Endothelial cell (in vitro differentiated cells): ENCODE results near the gene DHDDS. TPM values are rescaled to one million over a fixed set of nuclear protein-coding genes. Genes with fewer than 3 reads are reported as not detected.

Source experiments
- DNase-seq: peaks from one replicate; pipeline ENCODE4 v3.0.0; 2021; ENCODE audit warnings: low spot score
- H3K27ac Mint-ChIP-seq: one replicate; pipeline ENCODE4 v1.8.0; 2021; ENCODE audit warnings: mixed read lengths, inconsistent platforms; ENCODE audit not compliant: unreplicated experiment
- H3K27me3 Mint-ChIP-seq: one replicate; pipeline ENCODE4 v1.8.0; 2021; ENCODE audit warnings: mild to moderate bottlenecking, moderate library complexity, mixed read lengths, inconsistent platforms; ENCODE audit not compliant: unreplicated experiment
- H3K36me3 Mint-ChIP-seq: one replicate; pipeline ENCODE4 v1.8.0; 2021; ENCODE audit warnings: mild to moderate bottlenecking, low read depth, mixed read lengths, inconsistent platforms; ENCODE audit not compliant: unreplicated experiment
- H3K4me1 Mint-ChIP-seq: one replicate; pipeline ENCODE4 v1.8.0; 2021; ENCODE audit warnings: mild to moderate bottlenecking, mixed read lengths, inconsistent platforms; ENCODE audit not compliant: unreplicated experiment
- H3K4me3 Mint-ChIP-seq: one replicate; pipeline ENCODE4 v1.8.0; 2021; ENCODE audit warnings: mild to moderate bottlenecking, mixed read lengths, inconsistent platforms; ENCODE audit not compliant: unreplicated experiment
- H3K9me3 Mint-ChIP-seq: one replicate; pipeline ENCODE4 v1.8.0; 2021; ENCODE audit warnings: mixed read lengths, inconsistent platforms; ENCODE audit not compliant: unreplicated experiment
- total RNA-seq: library from RNA; stranded (reverse); fragmentation: NEBNext Ultra II Directional; extraction: Animal tissue kit (Norgen Biotek cat#: 25700); gene quantifications from one replicate; pipeline ENCODE4 v1.2.1, GENCODE V29; 2021; ENCODE audit not compliant: unreplicated experiment
- TF ChIP-seq, protein P1 (sequence below): fragments of 200-600 bp; sonication (generic); IDR thresholded peaks from one replicate; pipeline ENCODE4 v1.5.0; 2021; ENCODE audit warnings: antibody characterized with exemption; ENCODE audit not compliant: unreplicated experiment

The DHDDS gene
- total RNA-seq, 1 donor from 2014 or later = 63.5 TPM

DNA sequence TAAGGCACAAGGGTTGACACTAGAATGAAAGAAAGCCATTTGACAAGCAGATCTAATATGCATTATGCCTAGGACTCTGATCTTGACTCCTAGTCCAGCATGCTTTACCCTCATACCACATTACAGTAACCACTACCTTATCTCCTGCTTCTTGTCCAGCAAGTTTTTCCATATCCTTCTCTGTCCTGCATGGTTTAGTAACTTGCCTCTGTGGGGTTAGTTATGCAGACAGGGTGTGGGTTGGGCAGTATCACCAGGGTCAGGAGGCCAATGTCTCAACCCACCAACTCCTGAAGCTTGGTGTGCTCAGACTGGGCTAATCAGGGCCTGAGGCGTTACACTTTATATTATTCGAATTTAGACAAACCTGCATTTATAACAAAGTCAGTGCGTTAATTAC lies 18.8 kb downstream of the DHDDS start:
- H3K36me3 Mint-ChIP-seq = peaks cover 29% of the 10 kb centered on the region
- H3K4me1 Mint-ChIP-seq = no peaks in the 10 kb centered on the region
- no peak overlapping the region for H3K27ac Mint-ChIP-seq
- TF ChIP-seq, protein P1, sequence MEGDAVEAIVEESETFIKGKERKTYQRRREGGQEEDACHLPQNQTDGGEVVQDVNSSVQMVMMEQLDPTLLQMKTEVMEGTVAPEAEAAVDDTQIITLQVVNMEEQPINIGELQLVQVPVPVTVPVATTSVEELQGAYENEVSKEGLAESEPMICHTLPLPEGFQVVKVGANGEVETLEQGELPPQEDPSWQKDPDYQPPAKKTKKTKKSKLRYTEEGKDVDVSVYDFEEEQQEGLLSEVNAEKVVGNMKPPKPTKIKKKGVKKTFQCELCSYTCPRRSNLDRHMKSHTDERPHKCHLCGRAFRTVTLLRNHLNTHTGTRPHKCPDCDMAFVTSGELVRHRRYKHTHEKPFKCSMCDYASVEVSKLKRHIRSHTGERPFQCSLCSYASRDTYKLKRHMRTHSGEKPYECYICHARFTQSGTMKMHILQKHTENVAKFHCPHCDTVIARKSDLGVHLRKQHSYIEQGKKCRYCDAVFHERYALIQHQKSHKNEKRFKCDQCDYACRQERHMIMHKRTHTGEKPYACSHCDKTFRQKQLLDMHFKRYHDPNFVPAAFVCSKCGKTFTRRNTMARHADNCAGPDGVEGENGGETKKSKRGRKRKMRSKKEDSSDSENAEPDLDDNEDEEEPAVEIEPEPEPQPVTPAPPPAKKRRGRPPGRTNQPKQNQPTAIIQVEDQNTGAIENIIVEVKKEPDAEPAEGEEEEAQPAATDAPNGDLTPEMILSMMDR = no peak
- H3K27me3 Mint-ChIP-seq = no peaks in the 10 kb centered on the region
- H3K4me3 Mint-ChIP-seq = no peak overlapping the region
- no peaks in the 10 kb centered on the region for H3K9me3 Mint-ChIP-seq
- no peak for DNase-seq

DNA sequence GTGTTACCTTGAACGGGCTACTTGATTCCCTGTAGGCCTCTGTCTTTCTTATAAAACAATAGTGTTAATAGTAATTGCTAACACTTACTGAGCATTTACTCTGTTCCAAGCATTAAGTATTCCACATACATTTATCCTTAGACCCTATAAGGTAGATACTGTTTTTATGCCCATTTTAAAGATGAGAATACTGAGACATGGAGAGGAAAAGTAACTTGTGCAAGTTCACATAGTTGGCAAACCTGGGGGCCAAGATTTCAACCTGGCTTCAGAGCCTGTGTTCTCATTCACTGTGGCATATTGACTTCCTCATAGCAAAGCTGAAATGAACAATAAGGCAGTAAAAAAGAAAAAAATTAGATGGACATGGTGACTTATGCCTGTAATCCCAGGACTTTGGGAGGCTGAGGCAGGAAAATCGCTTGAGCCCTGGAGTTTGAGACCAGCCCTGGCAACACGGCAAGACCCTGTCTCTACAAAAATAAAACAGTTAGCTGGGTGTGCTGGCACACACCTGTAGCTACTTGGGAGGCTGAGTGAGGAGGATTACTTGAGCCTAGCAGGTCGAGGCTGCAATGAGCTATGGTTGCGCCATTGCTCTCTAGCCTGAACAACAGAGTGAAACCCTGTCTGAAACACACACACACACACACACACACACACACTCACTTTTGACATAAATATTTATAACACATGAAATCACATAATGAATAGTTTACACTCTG lies 20.5 kb downstream of the DHDDS start:
- no peak overlapping the region for H3K27ac Mint-ChIP-seq
- DNase-seq = no peak
- H3K36me3 Mint-ChIP-seq = peaks cover 19% of the 10 kb centered on the region
- TF ChIP-seq, protein P1 = no peak
- H3K9me3 Mint-ChIP-seq = no peaks in the 10 kb centered on the region
- H3K4me3 Mint-ChIP-seq = no peak overlapping the region
- no peaks in the 10 kb centered on the region for H3K4me1 Mint-ChIP-seq
- H3K27me3 Mint-ChIP-seq = no peaks in the 10 kb centered on the region

DNA sequence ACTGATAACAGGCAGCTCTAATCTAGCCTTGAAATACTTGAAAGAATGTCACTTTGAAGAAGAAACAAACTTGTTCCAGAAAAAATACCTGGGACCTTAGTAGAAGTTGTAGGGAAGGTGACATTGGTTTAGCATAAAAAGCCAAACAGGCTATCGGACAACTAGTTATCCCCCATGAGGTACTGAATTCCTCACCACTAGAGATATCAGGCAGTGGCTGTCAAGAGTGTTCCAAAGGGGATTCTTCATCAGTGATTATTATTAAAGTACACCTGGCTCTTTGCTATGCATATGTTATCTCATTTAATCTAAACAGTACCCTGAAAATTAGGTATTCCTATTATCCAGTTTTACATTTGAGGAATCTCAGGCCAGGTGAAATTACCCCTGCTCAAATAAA lies 27.0 kb downstream of the DHDDS start:
- TF ChIP-seq, protein P1 = no peak
- Mint-ChIP-seq H3K36me3 (peaks cover 23% of the 10 kb centered on the region), H3K4me1 (no peaks in the 10 kb centered on the region), H3K9me3 (no peaks in the 10 kb centered on the region), H3K27me3 (no peaks in the 10 kb centered on the region), H3K27ac (no peak overlapping the region), H3K4me3 (no peak overlapping the region)
- DNase-seq = no peak

DNA sequence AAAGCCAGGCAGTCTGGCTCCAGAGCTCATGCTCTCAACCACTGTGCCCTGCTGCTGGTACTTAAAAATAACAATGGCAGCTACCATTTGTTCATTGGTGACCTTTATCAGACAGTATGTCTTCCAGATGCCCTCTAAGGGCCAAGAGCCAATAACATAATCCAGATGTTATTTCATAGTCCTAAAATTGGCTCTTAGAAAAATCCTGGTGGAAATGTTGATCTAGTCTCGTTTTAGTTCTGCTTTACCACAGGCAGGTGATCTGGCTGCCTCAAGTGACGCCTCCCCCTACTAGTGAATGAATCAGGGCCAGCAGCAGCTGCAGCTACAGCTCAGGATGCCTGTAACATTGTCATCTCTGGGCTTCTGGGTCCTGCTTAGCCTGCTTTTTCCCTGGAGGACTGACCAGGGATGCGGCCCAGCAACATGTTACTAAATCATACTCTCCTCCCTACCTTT lies 27.5 kb downstream of the DHDDS start:
- Mint-ChIP-seq H3K27me3 (peaks cover 1% of the 10 kb centered on the region), H3K36me3 (peaks cover 23% of the 10 kb centered on the region), H3K27ac (no peak overlapping the region), H3K4me3 (no peak overlapping the region), H3K4me1 (no peaks in the 10 kb centered on the region), H3K9me3 (no peaks in the 10 kb centered on the region)
- TF ChIP-seq, protein P1 = no peak
- no peak for DNase-seq

DNA sequence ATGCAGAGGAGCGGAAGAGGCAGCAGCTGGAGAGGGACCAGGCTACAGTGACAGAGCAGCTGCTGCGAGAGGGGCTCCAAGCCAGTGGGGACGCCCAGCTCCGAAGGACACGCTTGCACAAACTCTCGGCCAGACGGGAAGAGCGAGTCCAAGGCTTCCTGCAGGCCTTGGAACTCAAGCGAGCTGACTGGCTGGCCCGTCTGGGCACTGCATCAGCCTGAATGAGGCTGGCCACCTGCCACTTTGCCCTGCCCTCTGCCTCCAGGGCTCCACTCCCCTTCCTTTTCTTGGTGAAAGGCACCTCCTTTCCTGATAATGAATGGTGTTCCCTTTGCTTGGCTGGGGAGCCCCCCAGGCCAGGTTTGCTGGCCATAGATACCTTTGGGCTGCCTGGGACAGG lies 36.8 kb downstream of the DHDDS start:
- H3K36me3 Mint-ChIP-seq = peaks cover 23% of the 10 kb centered on the region
- peak overlapping the region; percentile 42 for H3K4me3 Mint-ChIP-seq
- TF ChIP-seq, protein P1 = no peak

More for the DNA sequence above, 36.8 kb downstream of the DHDDS start:
- Mint-ChIP-seq H3K27me3 (peaks cover 21% of the 10 kb centered on the region), H3K9me3 (no peaks in the 10 kb centered on the region), H3K4me1 (peaks cover 22% of the 10 kb centered on the region), H3K27ac (no peak overlapping the region)
- DNase-seq = no peak
